IMR-90 (cell line): ENCODE results near the gene FAT1.

Experiments used
- CTCF ChIP-seq: conservative IDR thresholded peaks from 2 replicates; pipeline ENCODE4 v1.5.1; 2012; ENCODE audit warnings: mild to moderate bottlenecking, low read depth, low read length, improper control_type of control experiment
- MXI1 ChIP-seq: IDR thresholded peaks from 2 replicates; pipeline ENCODE4 v1.6.1; 2012; ENCODE audit warnings: low read depth, mild to moderate bottlenecking, low read length, moderate library complexity, borderline replicate concordance
- POLR2A ChIP-seq: IDR thresholded peaks from 2 replicates; pipeline ENCODE4 v1.6.1; 2012; ENCODE audit warnings: mild to moderate bottlenecking, low read depth, low read length
- RFX5 ChIP-seq: IDR thresholded peaks from 2 replicates; pipeline ENCODE4 v1.8.0; 2012; ENCODE audit warnings: low read depth, mild to moderate bottlenecking, low read length, moderate library complexity
- SMC3 ChIP-seq: fragments of 150-350 bp; IDR thresholded peaks from 2 replicates; pipeline ENCODE4 v1.6.1; 2016; ENCODE audit warnings: low read depth, mild to moderate bottlenecking, antibody characterized with exemption, low read length, moderate library complexity
- USF2 ChIP-seq: fragments of 150-350 bp; IDR thresholded peaks from 2 replicates; pipeline ENCODE4 v1.6.1; 2017; ENCODE audit warnings: mild to moderate bottlenecking, antibody characterized with exemption, low read length, low read depth

GRCh38 chr4:186666252-186666651 is 57.4 kb downstream of the FAT1 start:
- TF ChIP-seq POLR2A (no peak), CTCF (no peak), MXI1 (no peak), RFX5 (no peak), USF2 (no peak), SMC3 (no peak)
